Measurements from ENCODE around the gene DMWD. TPM values are rescaled to one million over a fixed set of nuclear protein-coding genes. Genes with fewer than 3 reads are reported as not detected.
"Not testable (repeated sequence)": the region's sequence is repeated elsewhere in the genome, so short reads cannot be mapped to it uniquely, and the experiment has no call there.

Gene DMWD
- polyA plus RNA-seq, 1 donor, result 57.6 TPM

- DNase-seq, result no peak
Observed at GRCh38 chr19:45769821-45770191, 22.8 kb downstream of the DMWD start.

GRCh38 chr19:45768984-45769782, 23.5 kb downstream of the DMWD start, which contains the start of gene SIX5:
Gene SIX5, minus strand, starts transcription at chr19:45769252. Its CDS starts 408 bp downstream, at chr19:45768844.
- DNase-seq, result peak; percentile 99

GRCh38 chr19:45768655-45768983, 24.0 kb downstream of the DMWD start:
- DNase-seq, result no peak

GRCh38 chr19:45767881-45768654, 24.6 kb downstream of the DMWD start:
- DNase-seq, result peak; percentile 86

- peak; percentile 87 for DNase-seq
Observed at GRCh38 chr19:45767410-45767880, 25.2 kb downstream of the DMWD start.

GRCh38 chr19:45766869-45767346, 25.7 kb downstream of the DMWD start:
- DNase-seq, result no peak

GRCh38 chr19:45766296-45766868, 26.3 kb downstream of the DMWD start:
- no peak for DNase-seq

- no peak for DNase-seq
Observed at GRCh38 chr19:45765702-45766295, 26.8 kb downstream of the DMWD start.

- DNase-seq, result no peak
Observed at GRCh38 chr19:45764945-45765701, 27.5 kb downstream of the DMWD start.

- no peak for DNase-seq
Observed at GRCh38 chr19:45764475-45764874, 28.2 kb downstream of the DMWD start.

- no peak for DNase-seq
Observed at GRCh38 chr19:45763691-45764294, 28.9 kb downstream of the DMWD start.

GRCh38 chr19:45762870-45763631, 29.6 kb downstream of the DMWD start:
- no peak for DNase-seq

GRCh38 chr19:45761714-45762113, 30.9 kb downstream of the DMWD start:
- no peak for DNase-seq

- no peak for DNase-seq
Observed at GRCh38 chr19:45758921-45759320, 33.7 kb downstream of the DMWD start.

GRCh38 chr19:45757695-45758094, 35.0 kb downstream of the DMWD start:
- DNase-seq, result no peak

GRCh38 chr19:45754323-45754722, 38.3 kb downstream of the DMWD start:
- no peak for DNase-seq

- no peak for DNase-seq
Observed at GRCh38 chr19:45753548-45753947, 39.1 kb downstream of the DMWD start.

GRCh38 chr19:45752639-45753038, 40.0 kb downstream of the DMWD start:
- DNase-seq, result no peak

- DNase-seq, result not testable (repeated sequence)
Observed at GRCh38 chr19:45751483-45751882, 41.2 kb downstream of the DMWD start.

- DNase-seq, result no peak
Observed at GRCh38 chr19:45747513-45747912, 45.1 kb downstream of the DMWD start.

GRCh38 chr19:45746866-45747265, 45.8 kb downstream of the DMWD start:
- no peak for DNase-seq
